Endothelial cell of umbilical vein (primary cell): ENCODE measurements around the gene ACTG2. TPM values are rescaled to one million over a fixed set of nuclear protein-coding genes. Genes with fewer than 3 reads are reported as not detected.

ENCODE experiments used
- BruUV-seq: library from RNA; stranded (reverse); fragments of 400-500 nt; replicated peaks from 2 replicates; lab custom pipeline; 2021; lab: Mats Ljungman, UMichigan
- CTCF ChIA-PET: fragments of 300-600, 350-600 bp; sonication (Branson Sonifier 250); formaldehyde crosslinking; loops from one replicate; lab custom pipeline; 2021; ENCODE audit warnings: antibody characterized with exemption, inconsistent platforms; lab: Charles Lee
- POLR2A ChIA-PET: fragments of 300-600, 350-600 bp; sonication (Branson Sonifier 250); formaldehyde crosslinking; loops from one replicate; lab custom pipeline; 2021; ENCODE audit warnings: antibody characterized with exemption, inconsistent platforms; lab: Charles Lee
- DNase-seq: peaks from one replicate; pipeline ENCODE4 v3.0.0-alpha.2; 2011; ENCODE audit warnings: low read depth, low spot score
- FAIRE-seq: peaks from 2 replicates; lab custom pipeline; 2011; peaks lifted over from hg19 to GRCh38; lab: Jason Lieb, UNC
- H2AFZ ChIP-seq: 2 replicates; pipeline ENCODE4 v1.6.0; 2012; ENCODE audit warnings: low read depth, low read length, control low read depth, inconsistent platforms
- H3K27ac ChIP-seq: 2 replicates; pipeline ENCODE4 v1.5.1; 2011; ENCODE audit warnings: low read depth, mild to moderate bottlenecking, control low read depth, low read length, moderate library complexity; ENCODE audit not compliant: insufficient read depth
- H3K27me3 ChIP-seq, 2 experiments: 2 replicates each; pipeline versions ENCODE4 v1.6.0 to v1.6.1; 2011; ENCODE audit warnings: low read length in 2 of 2, mixed read lengths in 1 of 2; ENCODE audit not compliant: control insufficient read depth in 2 of 2, insufficient read depth in 2 of 2
- H3K36me3 ChIP-seq, 2 experiments: 2 replicates in 1 of 2; 3 replicates in 1 of 2; pipeline ENCODE4 v1.5.1; 2011; ENCODE audit warnings: low read length in 2 of 2, mild to moderate bottlenecking in 1 of 2, moderate library complexity in 1 of 2; ENCODE audit not compliant: control insufficient read depth in 2 of 2, insufficient read depth in 2 of 2; ENCODE audit errors: extremely low read depth in 1 of 2
- H3K4me1 ChIP-seq: 3 replicates; pipeline ENCODE4 v1.5.1; 2011; ENCODE audit warnings: mild to moderate bottlenecking, low read length; ENCODE audit not compliant: control insufficient read depth, insufficient read depth; ENCODE audit errors: extremely low read depth
- H3K4me2 ChIP-seq: 2 replicates; pipeline ENCODE4 v1.6.1; 2011; ENCODE audit warnings: low read length, control low read depth, mixed read lengths; ENCODE audit not compliant: insufficient read depth
- H3K4me3 ChIP-seq, 3 experiments: fragments of 200-600 bp in 1 of 3; sonication (generic), shearing (Covaris generic) in 1 of 3; replicated peaks in 1 of 3; 2 replicates each; pipeline ENCODE4 v1.5.1; 2011 to 2016; ENCODE audit warnings: control low read depth in 3 of 3, low read length in 3 of 3, mild to moderate bottlenecking in 2 of 3, inconsistent platforms in 1 of 3, low read depth in 1 of 3, moderate library complexity in 1 of 3; ENCODE audit not compliant: insufficient read depth in 1 of 3
- H3K79me2 ChIP-seq: 2 replicates; pipeline ENCODE4 v1.6.0; 2012; ENCODE audit warnings: low read length, inconsistent platforms; ENCODE audit not compliant: control insufficient read depth, insufficient read depth
- H3K9ac ChIP-seq: replicated peaks from 2 replicates; pipeline ENCODE3; 2011; ENCODE audit warnings: low read length, control low read depth; ENCODE audit not compliant: insufficient read depth; ENCODE audit errors: extremely low read depth
- H3K9me1 ChIP-seq: replicated peaks from 3 replicates; pipeline ENCODE4 v1.6.0; 2011; ENCODE audit warnings: mild to moderate bottlenecking, low read length; ENCODE audit not compliant: control insufficient read depth, insufficient read depth; ENCODE audit errors: extremely low read depth
- H3K9me3 ChIP-seq: replicated peaks from 2 replicates; pipeline ENCODE4 v1.5.1; 2012; ENCODE audit warnings: low read length, inconsistent platforms; ENCODE audit not compliant: control insufficient read depth, insufficient read depth
- H4K20me1 ChIP-seq: replicated peaks from 2 replicates; pipeline ENCODE3; 2011; ENCODE audit warnings: mild to moderate bottlenecking, low read length; ENCODE audit not compliant: control insufficient read depth, insufficient read depth; ENCODE audit errors: extremely low read depth
- CTCF ChIP-seq, 2 donors: IDR thresholded peaks; 1 replicate in 1 of 2; 2 replicates in 1 of 2; pipeline ENCODE4 v1.5.1; 2011; ENCODE audit warnings: low read length in 2 of 2, mild to moderate bottlenecking in 2 of 2, moderate library complexity in 2 of 2, control low read depth in 1 of 2, inconsistent platforms in 1 of 2, low read depth in 1 of 2; ENCODE audit not compliant: insufficient read depth in 1 of 2; ENCODE audit errors: extremely low read depth in 1 of 2
- EZH2 ChIP-seq: IDR thresholded peaks from 2 replicates; pipeline ENCODE4 v1.6.1; 2012; ENCODE audit warnings: borderline replicate concordance, low read depth, mild to moderate bottlenecking, moderate library complexity, low read length, inconsistent platforms; ENCODE audit not compliant: severe bottlenecking
- FOS ChIP-seq: IDR thresholded peaks from 2 replicates; pipeline ENCODE4 v1.6.1; 2011; ENCODE audit warnings: mild to moderate bottlenecking, low read length, moderate library complexity, borderline replicate concordance; ENCODE audit not compliant: insufficient read depth
- GATA2 ChIP-seq: IDR thresholded peaks from 2 replicates; pipeline ENCODE4 v1.7.0; 2011; ENCODE audit warnings: low read depth, mild to moderate bottlenecking, moderate library complexity, mixed read lengths, low read length; ENCODE audit not compliant: insufficient read length, insufficient read depth
- JUN ChIP-seq: IDR thresholded peaks from 2 replicates; pipeline ENCODE4 v1.6.1; 2011; ENCODE audit warnings: borderline replicate concordance, low read depth; ENCODE audit not compliant: insufficient read length, insufficient read depth
- MAX ChIP-seq: IDR thresholded peaks from 2 replicates; pipeline ENCODE4 v1.6.1; 2011; ENCODE audit not compliant: insufficient read depth, insufficient read length
- MYC ChIP-seq: IDR thresholded peaks from one replicate; pipeline ENCODE4 v1.6.1; 2011; ENCODE audit warnings: mild to moderate bottlenecking, low read depth, low read length
- POLR2A ChIP-seq: IDR thresholded peaks from 2 replicates; pipeline ENCODE4 v1.6.1; 2012; ENCODE audit warnings: low read depth, mild to moderate bottlenecking, control low read depth, low read length
- POLR2AphosphoS5 ChIP-seq: IDR thresholded peaks from 2 replicates; pipeline ENCODE4 v1.6.1; 2012; ENCODE audit warnings: low read depth, mild to moderate bottlenecking, control low read depth, low read length, moderate library complexity; ENCODE audit not compliant: insufficient read depth
- dilution Hi-C: fragments of 300-500 bp; cut with MboI; formaldehyde crosslinking; loops from one replicate; pipeline ENCODE4 v1.15.0; 2019; ENCODE audit warnings: low sequenced_read_pairs; ENCODE audit not compliant: extremely low pct_ligation_motif_present
- intact Hi-C: fragments of 100-400 bp; cut with micrococcal nuclease; formaldehyde crosslinking; loops from one replicate; pipeline ENCODE4 v1.10.0; 2022
- polyA plus RNA-seq, 4 experiments: library from polyadenylated mRNA; depleted of rRNA in 3 of 4; stranded (reverse) in 3 of 4; unstranded in 1 of 4; fragments of >200 nt; gene quantifications; 2 replicates each; pipeline versions ENCODE4 v1.2.1 to v1.2.3, GENCODE V29; 2011 to 2012; ENCODE audit warnings: missing spikeins in 1 of 4
- total RNA-seq: library from RNA; stranded (reverse); gene quantifications from 2 replicates; pipeline ENCODE4 v1.2.3, GENCODE V29; 2021

The ACTG2 gene
- total and polyA plus RNA-seq, 2 donors (not counting 3 experiments of a cell fraction or from before 2014, with no cell fraction given) = not detected

GRCh38 chr2:73901143-73901542, 8.3 kb downstream of the ACTG2 start:
- Histone ChIP-seq H3K36me3 (no peaks in the 10 kb centered on the region), H3K9me3 (no peaks in the 10 kb centered on the region), H3K4me2 (no peak overlapping the region), H3K27me3 (peaks cover 11 to 18% of the 10 kb centered on the region in 2 experiments), H3K4me1 (no peaks in the 10 kb centered on the region), H3K79me2 (no peaks in the 10 kb centered on the region), H4K20me1 (no peaks in the 10 kb centered on the region), H3K9me1 (no peaks in the 10 kb centered on the region), H3K4me3 (no peak overlapping the region), H3K27ac (no peak overlapping the region), H2AFZ (no peak overlapping the region), H3K9ac (no peak overlapping the region)
- DNase-seq (no peak), FAIRE-seq (no peak)
- ChIA-PET CTCF (no interaction called here), POLR2A (interaction anchor here (0.6 kb wide), 1 partner anchor 298 kb away, joined by 3 read pairs; no protein-coding TSS in a partner anchor)
- dilution Hi-C loops (no loop called here), intact Hi-C loops (no loop called here)
- no TSS peak for BruUV-seq
- TF ChIP-seq CTCF (IDR thresholded peaks at IDR 0.05; ENCODE audit: extremely low read depth in 1 of 2, insufficient read depth in 1 of 2, low read depth in 1 of 2, low read length in 2 of 2) (no peak), GATA2 (no peak), EZH2 (no peak), MYC (no peak), POLR2A (no peak), FOS (no peak), JUN (no peak), POLR2AphosphoS5 (no peak), MAX (no peak)
